SK-MEL-5 (cell line): ENCODE measurements around the gene TENM4. TPM values are rescaled to one million over a fixed set of nuclear protein-coding genes. Genes with fewer than 3 reads are reported as not detected.
A peak's percentile ranks its signal among the peaks of the same experiment; 100 is the strongest.

Experiments used
- DNase-seq: peaks from one replicate; pipeline ENCODE4 v3.0.0-alpha.2; 2016; ENCODE audit warnings: low read depth, low spot score
- in situ Hi-C: cut with HindIII; loops from 2 replicates; pipeline ENCODE4 v1.10.0; 2016; ENCODE audit warnings: low sequenced_read_pairs, high pct_unique_total_duplicates, low pct_unique_long_range_greater_than_20kb
- total RNA-seq: library from RNA; depleted of rRNA; stranded (reverse); fragments of >200 nt; shearing (Covaris generic); gene quantifications from 2 replicates; pipeline ENCODE4 v1.2.3, GENCODE V29; 2014

TENM4 gene
- total RNA-seq, 1 experiment from 2014 or later, result 0.08 TPM

DNA sequence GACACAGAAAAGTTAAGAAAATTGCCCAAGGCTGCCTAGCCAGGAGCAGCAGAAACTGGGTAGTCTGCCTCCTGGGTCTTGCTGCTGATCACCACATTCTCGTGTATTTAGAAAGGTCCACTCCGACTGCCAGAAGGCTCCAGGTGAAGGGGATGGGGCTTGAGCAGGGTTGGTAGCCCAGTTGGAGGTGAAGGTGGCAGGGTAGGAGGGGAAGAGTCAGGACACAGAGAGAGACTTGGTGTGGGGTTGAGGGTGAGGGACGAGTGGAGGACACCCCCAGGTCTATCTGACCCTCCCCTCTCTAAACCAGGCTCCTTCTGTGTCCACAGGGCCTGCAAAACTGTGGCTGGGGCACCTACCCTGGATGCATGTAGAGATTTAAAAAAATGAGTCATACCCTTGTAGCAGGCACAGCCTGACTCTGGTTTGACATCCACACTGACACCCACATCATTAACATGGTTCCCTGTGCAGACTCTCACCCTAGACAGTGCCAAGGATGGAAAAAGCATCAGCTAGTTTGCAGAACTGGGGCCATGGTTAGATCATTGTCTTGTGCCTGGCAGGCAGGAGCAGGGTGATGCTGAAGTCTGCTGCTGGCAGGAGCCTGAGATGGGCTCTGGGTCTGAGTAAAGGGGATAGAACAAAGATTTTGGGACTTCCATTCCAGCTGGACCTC, 273.2 kb downstream of the TENM4 start:
- in situ Hi-C loops, result no loop called here
- no peak for DNase-seq

DNA sequence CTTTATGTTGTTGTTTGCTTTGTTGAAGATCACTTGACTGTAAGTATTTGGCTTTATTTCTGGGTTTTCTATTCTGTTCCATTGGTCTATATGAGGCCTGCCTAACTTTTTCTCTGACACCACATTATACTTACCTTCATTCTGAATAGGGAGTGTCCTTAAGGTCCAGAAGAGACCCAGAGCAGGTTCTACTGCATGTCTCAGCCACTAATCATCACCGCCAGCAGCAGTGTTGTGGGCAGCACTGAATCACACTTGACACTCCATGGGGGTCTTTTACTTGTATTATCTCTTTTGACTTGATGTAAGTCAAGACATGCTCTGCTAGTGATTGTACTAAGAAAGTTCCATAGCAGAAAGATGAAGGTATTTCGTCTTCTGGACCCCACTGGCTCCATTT, 274.9 kb downstream of the TENM4 start:
- in situ Hi-C loops, result no loop called here
- DNase-seq, result no peak

DNA sequence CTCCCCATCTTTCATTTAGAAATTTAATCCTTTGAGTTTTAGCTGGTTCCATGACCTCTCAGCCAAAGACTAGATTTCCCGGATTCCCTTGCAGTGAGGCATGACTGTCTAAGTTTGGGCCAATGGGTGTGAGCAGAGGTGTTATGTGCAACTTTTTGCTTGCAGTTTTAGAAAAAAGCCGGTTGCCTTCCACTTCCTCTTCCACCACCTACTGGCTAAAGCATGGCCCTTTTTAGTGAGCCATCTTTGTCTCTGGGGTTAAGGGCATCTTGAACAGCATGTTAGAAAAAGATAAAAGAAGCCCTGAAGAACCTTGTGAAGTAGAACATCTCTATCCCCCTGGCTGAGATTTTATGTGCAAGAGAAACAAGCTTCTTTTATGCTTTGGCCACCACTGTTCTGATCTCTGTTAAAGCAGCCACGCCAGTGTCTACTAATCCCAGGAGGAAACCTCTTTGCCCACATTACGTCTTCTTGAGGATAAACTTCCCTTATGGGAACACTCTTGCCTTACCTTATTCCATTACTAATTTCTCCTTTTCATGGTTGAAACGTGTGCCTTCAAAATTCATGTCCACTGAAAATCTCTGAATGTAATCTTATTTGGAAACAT, 279.9 kb downstream of the TENM4 start:
- in situ Hi-C loops, result no loop called here
- DNase-seq, result peak; percentile 18

DNA sequence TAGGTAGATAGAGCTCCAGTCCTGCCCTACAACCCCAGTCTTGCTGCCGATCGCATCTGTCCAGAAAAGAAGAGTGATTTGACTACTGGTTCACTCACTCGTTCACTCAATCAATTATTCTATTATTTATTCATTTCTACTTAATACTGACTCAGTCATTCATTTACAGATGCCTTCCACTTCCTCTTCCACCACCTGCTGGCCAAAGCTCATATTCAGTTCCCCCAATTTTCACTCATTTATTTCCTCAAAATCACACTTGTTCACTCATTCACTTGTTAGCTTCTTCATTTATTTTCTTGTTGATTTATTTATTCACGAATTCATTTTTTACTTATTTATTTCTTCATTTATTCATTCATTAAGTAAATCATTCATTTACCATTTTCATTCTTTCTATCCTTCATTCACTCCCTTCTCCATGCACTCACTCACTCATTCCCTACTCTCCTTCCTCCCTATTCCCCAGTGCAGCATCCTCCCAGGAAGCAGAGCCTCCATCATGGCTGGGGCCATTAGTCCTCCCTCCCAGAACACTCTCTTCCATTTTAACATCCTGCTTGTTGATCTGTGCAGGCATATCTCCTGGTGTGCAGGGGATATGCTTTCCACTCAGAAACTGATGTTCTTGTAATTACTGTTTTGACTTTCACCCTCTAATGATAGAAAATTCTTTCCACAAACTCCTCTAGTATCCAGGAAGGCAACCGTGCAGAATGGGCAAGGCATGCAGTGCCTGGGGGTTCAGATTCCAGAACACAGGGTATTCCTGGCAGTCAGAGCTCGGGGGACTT, 281.0 kb downstream of the TENM4 start:
- DNase-seq, result no peak
- in situ Hi-C loops, result no loop called here

DNA sequence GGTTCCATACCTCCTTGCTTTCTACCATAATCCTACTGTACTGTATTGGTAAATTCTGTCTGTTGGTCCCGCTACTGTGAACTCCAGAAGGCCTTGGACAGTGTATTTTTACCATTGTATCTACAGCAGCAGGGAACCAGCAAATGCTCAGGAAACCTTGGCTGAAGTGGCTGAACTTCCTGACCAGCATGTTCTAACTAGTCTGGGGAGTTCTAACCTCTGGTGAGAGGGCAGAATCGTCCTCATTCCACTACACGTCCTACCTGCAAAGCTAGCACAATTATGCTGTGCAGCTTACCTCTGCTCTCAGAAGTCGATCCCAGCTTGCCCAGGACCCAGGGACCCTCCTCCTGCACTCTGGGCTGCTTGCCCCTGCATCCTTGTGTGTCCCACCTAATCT, 283.1 kb downstream of the TENM4 start:
- in situ Hi-C loops, result no loop called here

DNA sequence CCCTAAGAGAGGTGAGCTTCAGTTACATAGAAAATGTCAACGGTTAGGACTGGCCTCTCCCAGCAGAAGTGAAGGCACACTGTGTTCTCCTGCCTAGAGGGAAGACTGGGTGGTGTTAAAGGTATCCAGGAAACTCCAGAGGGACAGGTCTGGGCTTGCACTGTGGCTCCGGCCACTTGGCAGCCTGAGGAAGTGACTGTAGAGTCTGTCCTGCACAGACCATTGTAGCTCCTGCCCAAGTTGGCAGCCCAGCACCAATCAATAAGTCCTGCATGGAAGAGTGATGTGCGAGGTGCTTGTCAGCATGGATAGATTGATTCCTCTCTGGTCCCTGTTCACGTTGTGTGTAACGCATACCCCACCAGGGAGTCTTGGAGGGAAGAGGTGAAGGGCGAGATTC, 284.8 kb downstream of the TENM4 start:
- no peak for DNase-seq
- in situ Hi-C loops, result no loop called here

More for the DNA sequence above, 283.1 kb downstream of the TENM4 start:
- no peak for DNase-seq

DNA sequence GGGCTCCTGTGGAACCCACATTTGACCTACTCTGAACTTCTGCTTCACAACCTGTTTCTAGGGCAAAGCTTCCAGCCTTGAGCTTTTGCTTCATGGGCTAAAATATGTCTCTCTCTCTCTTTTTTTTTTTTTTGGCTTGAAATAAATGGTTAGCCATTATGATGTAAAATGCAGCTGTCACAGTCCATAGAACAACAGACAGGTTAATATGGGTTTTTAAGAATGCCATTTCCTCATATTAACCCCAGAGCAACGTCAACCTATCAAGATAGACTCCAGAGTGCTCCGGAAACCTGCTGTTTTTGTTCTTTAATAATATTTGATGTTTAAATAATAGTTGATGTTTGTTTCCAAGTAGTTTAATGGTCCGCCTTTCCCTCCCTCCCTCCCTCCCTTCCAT, 285.6 kb downstream of the TENM4 start:
- in situ Hi-C loops, result no loop called here
- no peak for DNase-seq

DNA sequence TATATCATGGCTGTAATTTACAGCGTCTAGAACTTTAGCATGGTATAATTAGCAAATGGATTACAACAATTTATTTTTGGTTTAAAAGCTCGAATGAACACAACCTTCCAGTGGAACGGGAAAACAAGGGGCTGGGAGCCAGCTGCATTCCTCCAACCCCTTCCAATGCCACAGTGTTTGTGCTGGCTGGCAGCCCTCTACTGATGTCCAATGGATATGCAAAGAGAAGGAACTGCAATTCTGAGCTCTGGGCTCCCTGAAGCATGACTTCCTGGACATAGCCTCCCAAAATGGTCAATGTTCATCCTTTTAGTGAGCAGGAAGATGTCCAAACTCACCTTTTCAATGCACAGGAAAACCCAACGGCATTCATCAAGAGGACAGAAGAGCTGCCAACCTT, 288.3 kb downstream of the TENM4 start:
- in situ Hi-C loops, result no loop called here
- DNase-seq, result no peak

DNA sequence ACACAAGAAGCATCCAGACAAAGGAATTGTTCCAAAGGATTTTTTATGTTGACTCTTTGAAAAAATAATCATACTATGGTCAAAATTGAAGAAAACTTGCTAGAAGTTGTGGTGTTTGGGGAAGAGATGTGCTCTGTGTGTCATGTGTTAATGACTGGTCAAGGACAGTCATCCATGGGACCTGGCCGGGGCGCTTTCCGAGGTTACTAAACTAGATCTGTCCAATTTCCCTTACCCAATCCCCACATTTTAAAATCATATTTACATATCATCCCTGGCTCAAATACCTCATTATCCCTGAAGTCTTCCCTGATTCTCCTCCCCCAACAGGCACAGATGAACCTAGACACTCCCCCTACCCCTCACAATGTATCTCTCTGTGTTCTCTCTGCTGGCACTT, 289.4 kb downstream of the TENM4 start:
- in situ Hi-C loops, result no loop called here
- DNase-seq, result no peak

DNA sequence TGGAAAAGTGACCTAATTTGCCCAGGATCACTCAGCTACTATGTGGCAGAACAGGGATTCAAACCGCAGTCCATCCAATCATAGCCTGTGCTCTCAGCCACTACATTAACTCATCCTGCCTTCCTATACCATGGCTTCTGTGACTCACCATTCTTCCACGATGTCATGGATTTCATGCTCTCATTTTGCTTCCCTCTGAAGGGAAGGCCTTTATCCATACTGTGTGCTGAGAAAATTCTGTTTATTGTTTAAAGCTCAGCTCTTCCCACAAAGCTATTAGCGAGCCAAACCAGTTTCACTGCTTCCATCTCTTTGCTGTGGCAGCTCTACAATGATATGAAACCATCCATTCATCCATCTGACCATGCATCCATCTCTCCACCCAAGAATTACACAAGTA, 289.9 kb downstream of the TENM4 start:
- no peak for DNase-seq
- in situ Hi-C loops, result no loop called here

DNA sequence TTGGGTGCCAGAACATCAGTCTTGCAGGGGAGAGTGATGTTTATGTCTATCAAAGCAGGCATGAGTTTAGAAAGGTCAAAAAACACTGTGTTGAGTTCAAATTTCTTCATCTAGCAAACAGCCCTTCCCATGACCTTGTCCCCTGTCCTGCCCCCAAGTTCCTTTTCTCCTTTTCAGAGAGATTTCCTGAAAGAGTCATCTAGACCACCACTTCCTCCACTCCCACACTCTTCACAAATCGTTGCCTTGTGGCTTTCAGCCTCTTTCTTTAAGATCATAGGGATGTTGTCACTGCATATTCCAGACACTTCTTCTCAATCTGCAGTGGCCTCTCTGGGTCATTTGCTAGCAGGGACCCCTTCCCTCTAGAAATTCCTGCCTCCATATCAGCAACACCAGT, 290.5 kb downstream of the TENM4 start:
- no peak for DNase-seq
- in situ Hi-C loops, result no loop called here

DNA sequence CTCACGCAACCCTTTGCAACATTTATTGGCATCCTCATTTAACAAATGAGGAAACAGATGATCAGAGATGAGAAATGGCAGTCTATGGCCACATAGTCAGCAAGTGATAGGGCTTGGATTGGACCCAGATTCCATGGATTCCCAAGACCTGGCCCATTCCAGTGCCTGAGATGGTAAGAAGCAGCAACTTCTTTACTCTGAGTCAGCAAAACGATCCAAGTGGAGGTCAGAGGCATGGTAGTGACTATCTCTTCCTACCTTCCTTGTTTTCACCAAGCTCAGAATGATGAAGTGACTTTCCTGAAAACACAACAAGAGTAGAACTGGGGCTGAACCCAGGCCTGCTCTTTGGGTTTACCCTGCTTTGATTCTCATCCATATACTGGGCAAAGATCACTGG, 293.1 kb downstream of the TENM4 start:
- no peak for DNase-seq
- in situ Hi-C loops, result no loop called here

DNA sequence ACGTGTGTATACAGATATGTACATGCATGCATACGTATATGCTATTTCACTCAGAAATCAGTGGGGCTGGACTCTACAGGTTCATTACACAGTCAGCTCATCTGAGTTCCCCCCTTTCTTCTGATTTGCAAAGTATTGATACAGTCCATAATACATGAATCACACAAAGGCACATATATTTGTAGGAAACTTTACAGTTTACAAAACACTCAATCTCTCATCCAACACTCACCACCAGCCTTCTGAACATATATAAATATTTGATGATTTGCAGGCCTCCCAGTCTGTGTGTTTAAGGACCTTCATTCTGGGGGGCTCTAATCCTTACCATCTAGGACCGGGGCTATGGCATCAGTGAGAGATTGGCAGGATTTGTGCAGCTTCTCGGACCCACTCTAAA, 293.8 kb downstream of the TENM4 start:
- in situ Hi-C loops, result no loop called here
- DNase-seq, result no peak

DNA sequence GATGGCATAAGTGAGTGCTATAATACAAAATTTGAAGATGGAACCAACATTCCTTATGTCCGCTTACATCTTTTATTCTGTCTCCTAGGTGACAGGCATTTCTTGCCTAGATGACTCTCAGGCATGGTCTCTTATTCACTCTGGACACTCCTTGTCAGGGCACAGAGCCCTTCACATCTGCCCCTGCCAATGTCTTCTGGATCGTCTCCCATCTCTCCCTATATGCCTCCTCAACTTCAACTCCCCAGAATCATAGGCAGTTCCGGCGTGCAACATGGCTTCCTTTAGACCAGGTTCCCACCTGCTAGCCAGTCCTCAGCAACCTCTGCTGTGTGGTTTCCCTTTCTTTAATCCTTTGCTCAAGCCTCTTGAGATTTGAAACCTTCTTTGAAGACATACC, 300.9 kb downstream of the TENM4 start:
- in situ Hi-C loops, result no loop called here
- DNase-seq, result no peak

DNA sequence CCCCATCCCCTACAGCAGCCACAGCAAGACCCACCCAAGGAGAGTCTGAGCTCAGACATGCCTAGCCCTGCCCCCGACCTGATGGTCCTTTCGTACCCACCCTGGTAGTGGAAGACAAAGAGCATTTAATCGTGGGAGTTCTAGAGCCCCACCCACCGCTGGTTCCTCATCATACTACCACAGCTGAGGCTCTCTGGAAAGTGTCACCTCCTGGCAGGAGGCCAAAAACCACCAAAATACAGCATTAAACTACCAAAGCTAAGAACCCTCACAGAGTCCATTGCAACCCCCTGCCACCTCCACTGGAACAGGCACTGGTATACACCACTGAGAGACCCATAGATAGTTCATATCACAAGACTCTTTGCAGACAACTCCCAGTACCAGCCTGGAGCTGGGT, 311.1 kb downstream of the TENM4 start:
- no peak for DNase-seq

DNA sequence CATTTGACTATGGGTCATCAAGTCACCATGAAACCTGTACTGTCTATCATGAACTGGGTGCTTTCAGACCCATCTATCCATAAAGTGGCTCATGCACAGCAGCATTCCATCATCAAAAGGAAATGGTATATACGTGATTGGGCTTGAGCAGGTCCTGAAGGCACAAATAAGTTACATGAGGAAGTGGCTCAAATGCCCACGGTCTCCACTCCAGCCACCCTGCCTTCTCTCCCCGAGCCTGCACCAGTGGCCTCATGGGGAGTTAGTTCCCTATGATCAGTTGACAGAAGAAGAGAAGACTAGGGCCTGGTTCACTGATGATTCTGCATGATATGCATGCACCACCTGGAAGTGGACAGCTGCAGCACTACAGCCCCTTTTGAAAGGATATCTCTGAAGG, 312.5 kb downstream of the TENM4 start:
- in situ Hi-C loops, result no loop called here
- no peak for DNase-seq

More for the DNA sequence above, 311.1 kb downstream of the TENM4 start:
- in situ Hi-C loops, result no loop called here

DNA sequence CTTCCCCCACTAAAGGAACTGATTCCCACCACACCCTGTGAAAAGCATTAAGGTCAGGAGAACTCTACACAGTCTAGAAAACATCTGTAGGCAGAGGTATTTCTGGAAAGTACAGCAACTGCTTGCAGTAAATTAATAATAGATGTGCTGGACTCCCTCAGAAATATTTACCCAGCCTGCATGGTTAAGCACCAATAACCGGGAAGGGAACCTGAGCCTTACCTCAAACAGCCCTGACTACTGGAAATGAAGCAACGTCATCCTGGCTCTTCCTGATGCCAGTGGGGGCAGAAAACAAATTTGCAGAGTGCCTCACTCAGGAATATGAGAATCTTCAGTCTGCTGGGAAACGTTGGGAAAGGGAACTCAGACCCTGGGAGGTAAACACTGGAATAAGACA, 318.1 kb downstream of the TENM4 start:
- in situ Hi-C loops, result no loop called here
- no peak for DNase-seq

DNA sequence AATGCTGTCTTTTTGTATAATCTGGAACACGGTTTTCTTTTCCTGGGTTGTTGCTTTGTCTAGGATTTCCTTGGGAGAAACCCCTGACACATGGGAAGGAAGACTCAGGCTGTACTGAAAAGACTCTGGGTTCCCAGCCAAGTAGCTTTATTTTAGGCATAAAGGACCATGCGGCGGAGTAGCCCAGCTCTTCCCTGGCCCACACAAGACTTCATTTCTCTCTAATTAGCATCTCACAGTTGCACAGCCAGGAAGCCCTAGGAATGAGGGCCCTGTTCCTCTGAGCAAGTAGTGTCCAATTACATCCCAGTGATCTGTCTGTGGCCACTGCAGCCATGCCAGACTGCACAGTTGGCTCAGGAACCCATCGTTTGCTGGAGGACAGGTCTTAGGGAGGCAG, 319.5 kb downstream of the TENM4 start:
- no peak for DNase-seq
- in situ Hi-C loops, result no loop called here
